Measurements from ENCODE around the gene CDK5RAP3. TPM values are rescaled to one million over a fixed set of nuclear protein-coding genes. Genes with fewer than 3 reads are reported as not detected.

Gene CDK5RAP3
- total RNA-seq, 1 experiment from 2014 or later, result 149 TPM

DNA sequence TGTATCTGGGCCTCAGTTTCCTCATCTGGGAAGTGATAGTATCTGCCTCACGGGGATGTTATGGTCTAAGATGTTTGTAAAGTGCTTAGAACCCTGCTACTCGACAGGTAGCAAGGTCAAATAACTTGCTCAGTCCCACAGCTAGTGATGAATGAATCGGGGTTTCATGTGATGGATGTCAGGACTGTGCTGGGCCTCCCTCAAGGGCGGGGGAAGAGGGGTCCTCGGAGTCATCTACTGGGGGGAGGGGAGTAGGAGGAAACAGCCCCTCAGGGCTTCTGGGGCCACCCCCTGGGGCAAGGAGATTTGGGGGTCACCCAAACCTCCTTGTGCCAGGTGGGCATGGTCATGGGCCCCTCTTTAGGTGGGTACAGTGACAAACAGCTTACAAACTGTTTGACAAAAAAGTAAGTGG, 28.8 kb upstream of the CDK5RAP3 start:
- Histone ChIP-seq H3K23me2 (ENCODE audit: insufficient read length, low read depth, low read length, poor library complexity, severe bottlenecking) (peaks cover 9% of the 10 kb centered on the region), H3K79me2 (ENCODE audit: insufficient read depth, low read length) (no peaks in the 10 kb centered on the region), H3K27ac (ENCODE audit: insufficient read length, low read depth, low read length) (no peak overlapping the region), H3K18ac (ENCODE audit: insufficient read length, low read depth, low read length) (no peak overlapping the region), H4K5ac (ENCODE audit: insufficient read length, low read depth, low read length) (no peak overlapping the region), H3K23ac (ENCODE audit: insufficient read length, low read depth, low read length) (no peak overlapping the region), H3K56ac (ENCODE audit: insufficient read length, low read depth, low read length) (no peak overlapping the region), H3K4me2 (ENCODE audit: insufficient read depth, insufficient read length, low read length) (peak overlapping the region; percentile 98), H3T11ph (ENCODE audit: low read length) (no peak overlapping the region), H4K20me1 (ENCODE audit: control insufficient read depth, insufficient read depth, insufficient read length) (no peaks in the 10 kb centered on the region), H2BK120ac (ENCODE audit: low read depth, low read length, poor library complexity, severe bottlenecking) (no peak overlapping the region), H2BK15ac (ENCODE audit: low read depth, low read length) (no peak overlapping the region), H3K4me1 (ENCODE audit: insufficient read depth, low read length) (no peaks in the 10 kb centered on the region), H3K27me3 (ENCODE audit: insufficient read depth, low read length) (peaks cover 2% of the 10 kb centered on the region; the same call in 1 of the 2 replicates), H3K9ac (ENCODE audit: extremely low read depth, insufficient read length, low read length) (peak overlapping the region; percentile 41), H3K14ac (ENCODE audit: insufficient read depth, low read length) (no peak overlapping the region), H4K8ac (replicated peaks; ENCODE audit: insufficient read length, low read depth, low read length) (no peak overlapping the region), H2AFZ (ENCODE audit: low read length) (no peak overlapping the region), H2BK20ac (ENCODE audit: low read depth, low read length, poor library complexity, severe bottlenecking) (no peak overlapping the region), H4K91ac (ENCODE audit: insufficient read length, low read depth, low read length) (no peak overlapping the region), H3K9me3 (ENCODE audit: control insufficient read depth, low read depth, low read length) (no peaks in the 10 kb centered on the region), H2BK5ac (ENCODE audit: insufficient read length, low read length) (no peak overlapping the region), H3K79me1 (ENCODE audit: insufficient read depth, low read depth, low read length, poor library complexity, severe bottlenecking) (no peaks in the 10 kb centered on the region), H3K4ac (ENCODE audit: low read depth, low read length) (no peak overlapping the region), H2BK12ac (ENCODE audit: insufficient read length, low read depth, low read length) (no peak overlapping the region), H2AK5ac (ENCODE audit: insufficient read length, low read length) (no peak overlapping the region)
- TF ChIP-seq, protein P1, sequence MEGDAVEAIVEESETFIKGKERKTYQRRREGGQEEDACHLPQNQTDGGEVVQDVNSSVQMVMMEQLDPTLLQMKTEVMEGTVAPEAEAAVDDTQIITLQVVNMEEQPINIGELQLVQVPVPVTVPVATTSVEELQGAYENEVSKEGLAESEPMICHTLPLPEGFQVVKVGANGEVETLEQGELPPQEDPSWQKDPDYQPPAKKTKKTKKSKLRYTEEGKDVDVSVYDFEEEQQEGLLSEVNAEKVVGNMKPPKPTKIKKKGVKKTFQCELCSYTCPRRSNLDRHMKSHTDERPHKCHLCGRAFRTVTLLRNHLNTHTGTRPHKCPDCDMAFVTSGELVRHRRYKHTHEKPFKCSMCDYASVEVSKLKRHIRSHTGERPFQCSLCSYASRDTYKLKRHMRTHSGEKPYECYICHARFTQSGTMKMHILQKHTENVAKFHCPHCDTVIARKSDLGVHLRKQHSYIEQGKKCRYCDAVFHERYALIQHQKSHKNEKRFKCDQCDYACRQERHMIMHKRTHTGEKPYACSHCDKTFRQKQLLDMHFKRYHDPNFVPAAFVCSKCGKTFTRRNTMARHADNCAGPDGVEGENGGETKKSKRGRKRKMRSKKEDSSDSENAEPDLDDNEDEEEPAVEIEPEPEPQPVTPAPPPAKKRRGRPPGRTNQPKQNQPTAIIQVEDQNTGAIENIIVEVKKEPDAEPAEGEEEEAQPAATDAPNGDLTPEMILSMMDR (conservative IDR thresholded peaks at IDR 0.05), result no peak
- H3K36me3 Mint-ChIP-seq (ENCODE audit: insufficient read depth in 1 of 3, low read depth in 3 of 3), result peaks cover 0 to 3% (median 0%) of the 10 kb centered on the region in 3 experiments; a peak in 3 of 7 replicates
- DNase-seq, result no peak
- no CpG with 5 or more reads among the region's 5 CpGs for WGBS (ENCODE audit: extremely low coverage, insufficient read length, low lambda C conversion rate)
- H3K4me3 Mint-ChIP-seq, result peak overlapping the region; percentile 55 to 83
- H3K9me3 Mint-ChIP-seq, result no peaks in the 10 kb centered on the region; a peak in 3 of 5 replicates
- peaks cover 34% of the 10 kb centered on the region for H3K27me3 Mint-ChIP-seq (ENCODE audit: low read depth)
- no peak overlapping the region for H3K27ac Mint-ChIP-seq
- peaks cover 7 to 13% of the 10 kb centered on the region in 2 experiments for H3K4me1 Mint-ChIP-seq
